ENCODE data around the gene PRR7. TPM values are rescaled to one million over a fixed set of nuclear protein-coding genes. Genes with fewer than 3 reads are reported as not detected.

The PRR7 gene
- total RNA-seq, 1 donor from 2014 or later, result 5.8 TPM

- no peak for DNase-seq (ENCODE audit: low read depth)
- peaks cover 6% of the 10 kb centered on the region for H3K36me3 ChIP-seq (ENCODE audit: control insufficient read depth, insufficient read depth, low read length)
Observed at GRCh38 chr5:177434942-177435738, 11.5 kb upstream of the PRR7 start.

DNA sequence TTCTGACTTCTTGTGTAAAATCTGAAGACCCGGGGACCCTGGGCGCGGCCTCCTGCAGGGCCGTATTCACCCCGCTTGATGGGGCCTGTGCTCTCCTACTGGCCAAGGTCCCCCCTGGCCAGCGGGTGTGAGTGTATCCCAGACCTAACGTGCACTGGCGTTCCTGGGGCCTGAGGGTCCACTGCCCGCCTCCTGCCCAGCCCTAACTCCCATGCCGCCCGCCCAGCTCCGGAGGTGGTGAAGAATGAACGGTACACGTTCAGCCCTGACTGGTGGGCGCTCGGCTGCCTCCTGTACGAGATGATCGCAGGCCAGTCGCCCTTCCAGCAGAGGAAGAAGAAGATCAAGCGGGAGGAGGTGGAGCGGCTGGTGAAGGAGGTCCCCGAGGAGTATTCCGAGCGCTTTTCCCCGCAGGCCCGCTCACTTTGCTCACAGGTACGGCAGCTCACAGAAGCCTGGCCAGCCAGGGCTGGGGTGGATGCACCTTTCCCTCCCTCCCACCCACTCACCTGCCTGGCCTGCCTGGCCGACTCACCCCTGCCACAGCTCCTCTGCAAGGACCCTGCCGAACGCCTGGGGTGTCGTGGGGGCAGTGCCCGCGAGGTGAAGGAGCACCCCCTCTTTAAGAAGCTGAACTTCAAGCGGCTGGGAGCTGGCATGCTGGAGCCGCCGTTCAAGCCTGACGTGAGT, 10.6 kb upstream of the PRR7 start:
- Histone ChIP-seq H3K4me3 (ENCODE audit: low read depth, low read length) (no peak overlapping the region), H3K27me3 (ENCODE audit: control insufficient read depth, insufficient read depth, low read length) (no peaks in the 10 kb centered on the region), H3K36me3 (ENCODE audit: control insufficient read depth, insufficient read depth, low read length) (peaks cover 5% of the 10 kb centered on the region)
- no peak for DNase-seq (ENCODE audit: low read depth)
- TF ChIP-seq, protein P1, sequence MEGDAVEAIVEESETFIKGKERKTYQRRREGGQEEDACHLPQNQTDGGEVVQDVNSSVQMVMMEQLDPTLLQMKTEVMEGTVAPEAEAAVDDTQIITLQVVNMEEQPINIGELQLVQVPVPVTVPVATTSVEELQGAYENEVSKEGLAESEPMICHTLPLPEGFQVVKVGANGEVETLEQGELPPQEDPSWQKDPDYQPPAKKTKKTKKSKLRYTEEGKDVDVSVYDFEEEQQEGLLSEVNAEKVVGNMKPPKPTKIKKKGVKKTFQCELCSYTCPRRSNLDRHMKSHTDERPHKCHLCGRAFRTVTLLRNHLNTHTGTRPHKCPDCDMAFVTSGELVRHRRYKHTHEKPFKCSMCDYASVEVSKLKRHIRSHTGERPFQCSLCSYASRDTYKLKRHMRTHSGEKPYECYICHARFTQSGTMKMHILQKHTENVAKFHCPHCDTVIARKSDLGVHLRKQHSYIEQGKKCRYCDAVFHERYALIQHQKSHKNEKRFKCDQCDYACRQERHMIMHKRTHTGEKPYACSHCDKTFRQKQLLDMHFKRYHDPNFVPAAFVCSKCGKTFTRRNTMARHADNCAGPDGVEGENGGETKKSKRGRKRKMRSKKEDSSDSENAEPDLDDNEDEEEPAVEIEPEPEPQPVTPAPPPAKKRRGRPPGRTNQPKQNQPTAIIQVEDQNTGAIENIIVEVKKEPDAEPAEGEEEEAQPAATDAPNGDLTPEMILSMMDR (IDR thresholded peaks at IDR 0.05; ENCODE audit: insufficient read depth, low read length, poor library complexity, severe bottlenecking), result no peak

More at GRCh38 chr5:177434942-177435738, 11.5 kb upstream of the PRR7 start:
- H3K4me3 ChIP-seq (ENCODE audit: low read depth, low read length), result no peak overlapping the region
- TF ChIP-seq, protein P1 (IDR thresholded peaks at IDR 0.05; ENCODE audit: insufficient read depth, low read length, poor library complexity, severe bottlenecking), result no peak
- H3K27me3 ChIP-seq (ENCODE audit: control insufficient read depth, insufficient read depth, low read length), result no peaks in the 10 kb centered on the region

DNA sequence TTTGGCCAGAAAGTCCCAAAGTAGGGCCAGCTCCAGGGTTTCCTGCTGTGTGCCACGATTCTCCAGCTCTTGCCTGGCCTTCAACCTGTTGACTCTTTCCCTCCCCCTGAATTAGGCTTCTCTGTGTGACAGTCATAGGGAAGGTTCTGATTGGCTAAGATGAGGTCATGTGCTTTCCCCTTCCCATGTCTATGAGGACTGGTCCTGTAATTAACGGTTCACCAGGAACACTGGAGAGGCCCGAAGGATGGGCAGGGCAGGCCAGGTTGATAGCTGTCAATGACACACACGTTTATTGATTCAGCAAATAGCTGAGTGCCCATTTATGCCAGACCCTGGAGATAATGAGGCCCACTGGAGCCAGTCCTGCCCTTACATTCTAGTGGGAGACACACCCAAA, 9.0 kb upstream of the PRR7 start:
- DNase-seq (ENCODE audit: low read depth), result no peak
- H3K4me3 ChIP-seq (ENCODE audit: low read depth, low read length), result no peak overlapping the region
- TF ChIP-seq, protein P1 (IDR thresholded peaks at IDR 0.05; ENCODE audit: insufficient read depth, low read length, poor library complexity, severe bottlenecking), result no peak
- H3K27me3 ChIP-seq (ENCODE audit: control insufficient read depth, insufficient read depth, low read length), result no peaks in the 10 kb centered on the region
- H3K36me3 ChIP-seq (ENCODE audit: control insufficient read depth, insufficient read depth, low read length), result peaks cover 1% of the 10 kb centered on the region

DNA sequence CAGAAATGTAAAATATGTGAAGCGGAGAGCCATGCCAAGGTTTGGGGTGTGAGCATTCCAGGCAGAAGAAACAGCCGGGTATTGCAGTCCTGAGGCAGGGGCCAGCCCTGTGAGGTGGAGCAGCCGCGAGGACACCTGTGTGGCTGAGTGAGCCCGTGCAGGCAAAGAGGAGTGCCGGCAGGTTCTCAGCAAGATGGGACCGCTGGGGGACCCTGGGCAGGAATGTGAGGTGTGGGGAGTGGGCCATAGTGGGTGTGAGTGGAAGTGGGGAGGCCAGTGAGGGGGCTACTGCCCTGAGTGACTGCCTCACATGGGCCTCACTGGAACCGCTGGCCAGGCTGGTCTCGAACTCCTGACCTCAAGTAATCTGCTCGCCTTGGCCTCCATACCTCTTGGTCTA, 8.1 kb upstream of the PRR7 start:
- DNase-seq (ENCODE audit: low read depth), result no peak
- H3K27me3 ChIP-seq (ENCODE audit: control insufficient read depth, insufficient read depth, low read length), result no peaks in the 10 kb centered on the region
- H3K4me3 ChIP-seq (ENCODE audit: low read depth, low read length), result no peak overlapping the region
- TF ChIP-seq, protein P1 (IDR thresholded peaks at IDR 0.05; ENCODE audit: insufficient read depth, low read length, poor library complexity, severe bottlenecking), result no peak
- H3K36me3 ChIP-seq (ENCODE audit: control insufficient read depth, insufficient read depth, low read length), result no peaks in the 10 kb centered on the region

- no peaks in the 10 kb centered on the region for H3K27me3 ChIP-seq (ENCODE audit: control insufficient read depth, insufficient read depth, low read length)
- no peak overlapping the region for H3K4me3 ChIP-seq (ENCODE audit: low read depth, low read length)
- TF ChIP-seq, protein P1 (IDR thresholded peaks at IDR 0.05; ENCODE audit: insufficient read depth, low read length, poor library complexity, severe bottlenecking), result no peak
- no peaks in the 10 kb centered on the region for H3K36me3 ChIP-seq (ENCODE audit: control insufficient read depth, insufficient read depth, low read length)
- no peak for DNase-seq (ENCODE audit: low read depth)
Observed at GRCh38 chr5:177439518-177440053, 7.0 kb upstream of the PRR7 start.
